ENCODE data around the gene ZNF14. TPM values are rescaled to one million over a fixed set of nuclear protein-coding genes. Genes with fewer than 3 reads are reported as not detected.
A peak's percentile ranks its signal among the peaks of the same experiment; 100 is the strongest.

ZNF14 gene
- total and polyA plus RNA-seq, 10 of the 15 experiments (the other 5 are each of a cell fraction or from before 2014, with no cell fraction given), result 2.5 to 7.2 (median 4.6) TPM

GRCh38 chr19:19661675-19662251, 71.1 kb downstream of the ZNF14 start (continued):
- TF ChIP-seq RFX5 (IDR thresholded peaks at IDR 0.05; ENCODE audit: low read depth, low read length) (no peak; the same call in 1 of the 2 replicates), TCF3 (IDR thresholded peaks at IDR 0.05; ENCODE audit: borderline replicate concordance, insufficient read depth, low read depth, low read length) (no peak), NKRF (conservative IDR thresholded peaks at IDR 0.05) (0 out of 2 replicates have a peak, but pooled peaks have one; percentile 49), TBL1XR1 (IDR thresholded peaks at IDR 0.05; ENCODE audit: low read depth, low read length) (no peak; the same call in 1 of the 2 replicates), ATF3 (IDR thresholded peaks at IDR 0.05; ENCODE audit: borderline replicate concordance, extremely low read depth, low read depth, low read length) (no peak), MYC (IDR thresholded peaks at IDR 0.05; ENCODE audit: insufficient read depth, insufficient read length, insufficient replicate concordance, low read length, severe bottlenecking) (no peak), WRNIP1 (IDR thresholded peaks at IDR 0.05; ENCODE audit: borderline replicate concordance, low read depth, low read length) (no peak), KAT2A (conservative IDR thresholded peaks at IDR 0.05; ENCODE audit: control insufficient read depth, low read depth, low read length) (no peak), USF2 (IDR thresholded peaks at IDR 0.05; ENCODE audit: borderline replicate concordance, low read depth, low read length) (no peak), IRF5 (IDR thresholded peaks at IDR 0.05; ENCODE audit: borderline replicate concordance) (no peak), ETV6 (conservative IDR thresholded peaks at IDR 0.05 in 1 of 2, IDR thresholded peaks at IDR 0.05 in 1 of 2; ENCODE audit: borderline replicate concordance in 1 of 2, low read depth in 1 of 2) (peak in 1 of 2 experiments; percentile 57; a peak in 2 of 4 replicates), RAD51 (IDR thresholded peaks at IDR 0.05) (no peak), BACH1 (IDR thresholded peaks at IDR 0.05; ENCODE audit: borderline replicate concordance) (no peak), BCLAF1 (IDR thresholded peaks at IDR 0.05) (no peak), USF1 (IDR thresholded peaks at IDR 0.05; ENCODE audit: borderline replicate concordance, extremely low read length, insufficient read depth, low read depth, low read length) (no peak), SKIL (IDR thresholded peaks at IDR 0.05; ENCODE audit: low read depth, poor library complexity, severe bottlenecking) (peak; percentile 25), NBN (IDR thresholded peaks at IDR 0.05) (peak; percentile 99)

Measured in GM12878 (cell line).